ENCODE data around the gene STRA8. TPM values are rescaled to one million over a fixed set of nuclear protein-coding genes. Genes with fewer than 3 reads are reported as not detected.

Gene STRA8
- total RNA-seq, 1 donor from 2014 or later, result not detected

- Mint-ChIP-seq H3K4me3 (no peak overlapping the region), H3K36me3 (ENCODE audit: low read depth) (no peaks in the 10 kb centered on the region), H3K27ac (ENCODE audit: unreplicated experiment) (no peak overlapping the region), H3K27me3 (ENCODE audit: low read depth) (peaks cover 22% of the 10 kb centered on the region), H3K9me3 (peaks cover 7% of the 10 kb centered on the region), H3K4me1 (peaks cover 8% of the 10 kb centered on the region)
- no peak for DNase-seq (ENCODE audit: low read depth, low spot score)
- no peak for TF ChIP-seq CTCF (conservative IDR thresholded peaks at IDR 0.05)
Measured at GRCh38 chr7:135277161-135277560, 43.5 kb downstream of the STRA8 start.

GRCh38 chr7:135281363-135281949 lies 47.8 kb downstream of the STRA8 start:
- peak; percentile 82 for DNase-seq (ENCODE audit: low read depth, low spot score)
- no peaks in the 10 kb centered on the region for H3K36me3 Mint-ChIP-seq (ENCODE audit: low read depth)
- no peak overlapping the region for H3K4me3 Mint-ChIP-seq
- peaks cover 22% of the 10 kb centered on the region for H3K27me3 Mint-ChIP-seq (ENCODE audit: low read depth)
- H3K4me1 Mint-ChIP-seq, result peaks cover 5% of the 10 kb centered on the region
- no peak overlapping the region for H3K27ac Mint-ChIP-seq (ENCODE audit: unreplicated experiment)
- H3K9me3 Mint-ChIP-seq, result no peaks in the 10 kb centered on the region
- TF ChIP-seq CTCF (conservative IDR thresholded peaks at IDR 0.05), result peak; percentile 97

GRCh38 chr7:135282561-135283254 lies 49.1 kb downstream of the STRA8 start:
- H3K4me3 Mint-ChIP-seq, result no peak overlapping the region
- H3K4me1 Mint-ChIP-seq, result peaks cover 5% of the 10 kb centered on the region
- H3K9me3 Mint-ChIP-seq, result no peaks in the 10 kb centered on the region
- H3K27me3 Mint-ChIP-seq (ENCODE audit: low read depth), result peaks cover 22% of the 10 kb centered on the region
- peak overlapping the region; percentile 31 for H3K27ac Mint-ChIP-seq (ENCODE audit: unreplicated experiment)
- no peak for TF ChIP-seq CTCF (conservative IDR thresholded peaks at IDR 0.05)
- no peaks in the 10 kb centered on the region for H3K36me3 Mint-ChIP-seq (ENCODE audit: low read depth)
- DNase-seq (ENCODE audit: low read depth, low spot score), result no peak

GRCh38 chr7:135283959-135284638 lies 50.5 kb downstream of the STRA8 start:
- no peak overlapping the region for H3K4me3 Mint-ChIP-seq
- no peak for DNase-seq (ENCODE audit: low read depth, low spot score)
- TF ChIP-seq CTCF (conservative IDR thresholded peaks at IDR 0.05), result no peak
- no peaks in the 10 kb centered on the region for H3K9me3 Mint-ChIP-seq
- peaks cover 5% of the 10 kb centered on the region for H3K4me1 Mint-ChIP-seq
- no peak overlapping the region for H3K27ac Mint-ChIP-seq (ENCODE audit: unreplicated experiment)
- no peaks in the 10 kb centered on the region for H3K36me3 Mint-ChIP-seq (ENCODE audit: low read depth)
- H3K27me3 Mint-ChIP-seq (ENCODE audit: low read depth), result peaks cover 19% of the 10 kb centered on the region

- Mint-ChIP-seq H3K27me3 (ENCODE audit: low read depth) (peaks cover 7% of the 10 kb centered on the region), H3K36me3 (ENCODE audit: low read depth) (no peaks in the 10 kb centered on the region), H3K27ac (ENCODE audit: unreplicated experiment) (no peak overlapping the region), H3K4me3 (no peak overlapping the region), H3K9me3 (no peaks in the 10 kb centered on the region), H3K4me1 (peaks cover 5% of the 10 kb centered on the region)
- no peak for TF ChIP-seq CTCF (conservative IDR thresholded peaks at IDR 0.05)
- DNase-seq (ENCODE audit: low read depth, low spot score), result no peak
Measured at GRCh38 chr7:135285547-135286233, 52.1 kb downstream of the STRA8 start.
